Right lobe of liver (tissue), 4 donors: ENCODE results near the gene GCNT3.
"Not testable (repeated sequence)": the region's sequence is repeated elsewhere in the genome, so short reads cannot be mapped to it uniquely, and the experiment has no call there.

Experiments
- CTCF ChIP-seq, 4 donors: fragments of 200-600 bp in 3 of 4; fragments of 450-650 bp in 1 of 4; IDR thresholded peaks; one replicate each; pipeline versions ENCODE4 v1.5.1 to v1.8.0; 2016 to 2022; ENCODE audit warnings: antibody characterized with exemption in 4 of 4, mild to moderate bottlenecking in 2 of 4
- POLR2A ChIP-seq: fragments of 450-650 bp; IDR thresholded peaks from one replicate; pipeline ENCODE4 v1.6.1; 2017; ENCODE audit warnings: antibody characterized with exemption, mild to moderate bottlenecking
- donor health status: DM: no; HTN: no; CAD: no.
- donor health status: DM: no; HTN: no; CAD: no.
- donor health status: DM: no; HTN: yes; CAD: no.

DNA sequence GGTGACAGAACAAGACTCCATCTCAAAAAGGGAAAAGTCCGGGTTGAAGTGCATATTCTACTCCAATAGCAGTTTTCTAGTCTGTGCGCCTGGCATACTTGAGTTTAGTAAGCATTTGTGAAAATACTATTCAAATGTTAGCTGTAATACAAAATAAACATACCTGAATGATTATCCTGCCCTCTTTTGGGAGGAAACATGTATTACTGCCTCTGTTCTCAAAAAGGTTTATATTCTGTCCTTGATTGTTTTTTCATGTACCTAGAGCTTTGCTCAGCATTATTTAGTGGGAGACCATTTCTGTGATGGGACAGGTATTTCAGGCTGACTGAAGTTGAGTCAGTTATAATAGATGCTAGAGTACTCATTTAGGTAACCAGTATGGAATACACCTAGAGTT is 25.9 kb downstream of the GCNT3 start:
- TF ChIP-seq POLR2A; CTCF (IDR thresholded peaks at IDR 0.05): not testable (repeated sequence)
